Measurements from ENCODE around the gene ARL3. TPM values are rescaled to one million over a fixed set of nuclear protein-coding genes. Genes with fewer than 3 reads are reported as not detected.

Gene ARL3
- total RNA-seq, 2 experiments from 2014 or later: 0.99 to 1.3 TPM

GRCh38 chr10:102676534-102677315, 37.5 kb downstream of the ARL3 start:
- TF ChIP-seq, protein P1, sequence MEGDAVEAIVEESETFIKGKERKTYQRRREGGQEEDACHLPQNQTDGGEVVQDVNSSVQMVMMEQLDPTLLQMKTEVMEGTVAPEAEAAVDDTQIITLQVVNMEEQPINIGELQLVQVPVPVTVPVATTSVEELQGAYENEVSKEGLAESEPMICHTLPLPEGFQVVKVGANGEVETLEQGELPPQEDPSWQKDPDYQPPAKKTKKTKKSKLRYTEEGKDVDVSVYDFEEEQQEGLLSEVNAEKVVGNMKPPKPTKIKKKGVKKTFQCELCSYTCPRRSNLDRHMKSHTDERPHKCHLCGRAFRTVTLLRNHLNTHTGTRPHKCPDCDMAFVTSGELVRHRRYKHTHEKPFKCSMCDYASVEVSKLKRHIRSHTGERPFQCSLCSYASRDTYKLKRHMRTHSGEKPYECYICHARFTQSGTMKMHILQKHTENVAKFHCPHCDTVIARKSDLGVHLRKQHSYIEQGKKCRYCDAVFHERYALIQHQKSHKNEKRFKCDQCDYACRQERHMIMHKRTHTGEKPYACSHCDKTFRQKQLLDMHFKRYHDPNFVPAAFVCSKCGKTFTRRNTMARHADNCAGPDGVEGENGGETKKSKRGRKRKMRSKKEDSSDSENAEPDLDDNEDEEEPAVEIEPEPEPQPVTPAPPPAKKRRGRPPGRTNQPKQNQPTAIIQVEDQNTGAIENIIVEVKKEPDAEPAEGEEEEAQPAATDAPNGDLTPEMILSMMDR (IDR thresholded peaks at IDR 0.05): no peak
- peaks cover 66% of the 10 kb centered on the region for H3K4me1 Mint-ChIP-seq (ENCODE audit: low read depth)
- H3K4me3 Mint-ChIP-seq: no peak overlapping the region
- H3K27me3 Mint-ChIP-seq: no peaks in the 10 kb centered on the region
- POLR2A ChIA-PET: interaction anchor here (1.0 to 7.3 kb wide), 3 partner anchors 17 to 65 kb away, joined by 3 to 134 read pairs (median 4); partner anchors contain the start of gene TRIM8
- no peaks in the 10 kb centered on the region for H3K36me3 ChIP-seq (ENCODE audit: insufficient read depth, low read length)
- H3K4me3 ChIP-seq (ENCODE audit: low read length): no peak overlapping the region
- H3K27ac ChIP-seq (ENCODE audit: low read depth in 1 of 2, low read length in 2 of 2): no peak overlapping the region
- ATAC-seq (ENCODE audit: poor library complexity) (no peak), DNase-seq (no peak)
- intact Hi-C loops (cut with DNase I, micrococcal nuclease): loop anchor here in 1 of 2 experiments (5.0 kb wide), 1 partner anchor 36 kb away; the partner anchor contains the start of genes ARL3 and SFXN2
- CTCF ChIA-PET: interaction anchor here (0.6 to 5.6 kb wide), 3 partner anchors 31 to 73 kb away, joined by 3 to 30 read pairs (median 4); partner anchors contain the start of gene TRIM8
- H3K4me1 ChIP-seq (ENCODE audit: insufficient read depth, low read length): peaks cover 64% of the 10 kb centered on the region
- H3K9me3 Mint-ChIP-seq: no peaks in the 10 kb centered on the region
- peak overlapping the region; percentile 94 for H3K27ac Mint-ChIP-seq
- H3K9me3 ChIP-seq (ENCODE audit: control insufficient read depth in 1 of 2, insufficient read depth in 1 of 2, low read length in 2 of 2): no peaks in the 10 kb centered on the region
- no peaks in the 10 kb centered on the region for H3K36me3 Mint-ChIP-seq (ENCODE audit: low read depth)
- H3K27me3 ChIP-seq (ENCODE audit: control insufficient read depth in 1 of 2, insufficient read depth in 2 of 2, low read length in 2 of 2): no peaks in the 10 kb centered on the region

GRCh38 chr10:102675666-102676533, 38.3 kb downstream of the ARL3 start:
- CTCF ChIA-PET: interaction anchor here (0.6 to 5.6 kb wide), 6 partner anchors 12 to 74 kb away, joined by 3 to 30 read pairs (median 4); partner anchors contain the start of genes ARL3, SFXN2 and TRIM8
- H3K9me3 Mint-ChIP-seq: no peaks in the 10 kb centered on the region
- H3K4me1 Mint-ChIP-seq (ENCODE audit: low read depth): peaks cover 63% of the 10 kb centered on the region
- Histone ChIP-seq H3K27ac (ENCODE audit: low read depth in 1 of 2, low read length in 2 of 2) (peak overlapping the region; percentile 18 to 62), H3K4me3 (ENCODE audit: low read length) (no peak overlapping the region), H3K36me3 (ENCODE audit: insufficient read depth, low read length) (no peaks in the 10 kb centered on the region), H3K27me3 (ENCODE audit: control insufficient read depth in 1 of 2, insufficient read depth in 2 of 2, low read length in 2 of 2) (no peaks in the 10 kb centered on the region), H3K9me3 (ENCODE audit: control insufficient read depth in 1 of 2, insufficient read depth in 1 of 2, low read length in 2 of 2) (no peaks in the 10 kb centered on the region), H3K4me1 (ENCODE audit: insufficient read depth, low read length) (peaks cover 58% of the 10 kb centered on the region)
- no peaks in the 10 kb centered on the region for H3K27me3 Mint-ChIP-seq
- intact Hi-C loops (cut with DNase I, micrococcal nuclease): loop anchor here (2.0 to 5.0 kb wide), 4 partner anchors 23 to 37 kb away; partner anchors contain the start of genes TRIM8 (in 2 of the 2), ARL3 (in 1 of the 2) and SFXN2 (in 1 of the 2)
- POLR2A ChIA-PET: interaction anchor here (1.0 to 7.3 kb wide), 9 partner anchors 15 to 64 kb away, joined by 3 to 134 read pairs (median 11); partner anchors contain the start of genes ARL3, SFXN2 and TRIM8
- TF ChIP-seq, protein P1 (IDR thresholded peaks at IDR 0.05): no peak
- H3K27ac Mint-ChIP-seq: peak overlapping the region; percentile 94
- peak overlapping the region; percentile 69 for H3K4me3 Mint-ChIP-seq
- H3K36me3 Mint-ChIP-seq (ENCODE audit: low read depth): no peaks in the 10 kb centered on the region
- no peak for ATAC-seq (ENCODE audit: poor library complexity)
- peak in 4 of 14 experiments; percentile 27 to 49 (median 39) for DNase-seq

Measured in CD4-positive, alpha-beta T cell (primary cell).